Lower leg skin (tissue), 4 donors: ENCODE results near the gene P2RX2. TPM values are rescaled to one million over a fixed set of nuclear protein-coding genes. Genes with fewer than 3 reads are reported as not detected.

Source experiments
- DNase-seq, 2 donors: peaks; one replicate each; pipeline ENCODE4 v3.0.0-alpha.2; 2019; ENCODE audit warnings: low spot score in 2 of 2
- H3K4me3 ChIP-seq: fragments of 200-600 bp; sonication (generic); 2 replicates; pipeline ENCODE4 v1.5.1; 2017; ENCODE audit warnings: mild to moderate bottlenecking, low read depth; ENCODE audit not compliant: poor library complexity, severe bottlenecking
- POLR2A ChIP-seq, 2 donors: fragments of 450-650 bp; IDR thresholded peaks; one replicate each; pipeline ENCODE4 v1.6.1; 2016 to 2017; ENCODE audit warnings: antibody characterized with exemption in 2 of 2, mild to moderate bottlenecking in 1 of 2, moderate library complexity in 1 of 2
- WGBS, 2 donors: methylation state at CpG; one replicate each; pipeline ENCODE4 v1.1.5; 2018; 5-methylcytosine and 5-hydroxymethylcytosine counted together
- intact Hi-C: fragments of 100-400 bp; cut with DNase I; formaldehyde crosslinking; loops from one replicate; pipeline ENCODE4 v1.15.0; 2023; ENCODE audit warnings: low total_unique reads
- total RNA-seq, 4 donors: library from RNA; depleted of rRNA; stranded (reverse); fragments of >200 nt; gene quantifications; one replicate each; pipeline ENCODE4 v1.1.0, GENCODE V29; 2016
- TF ChIP-seq, protein P1 (sequence below), 3 donors: fragments of 450-650 bp; IDR thresholded peaks; one replicate each; pipeline ENCODE4 v1.5.1; 2016; ENCODE audit warnings: antibody characterized with exemption in 3 of 3, mild to moderate bottlenecking in 3 of 3, moderate library complexity in 2 of 3

The P2RX2 gene
- total RNA-seq, 4 donors from 2014 or later, result not detected

DNA sequence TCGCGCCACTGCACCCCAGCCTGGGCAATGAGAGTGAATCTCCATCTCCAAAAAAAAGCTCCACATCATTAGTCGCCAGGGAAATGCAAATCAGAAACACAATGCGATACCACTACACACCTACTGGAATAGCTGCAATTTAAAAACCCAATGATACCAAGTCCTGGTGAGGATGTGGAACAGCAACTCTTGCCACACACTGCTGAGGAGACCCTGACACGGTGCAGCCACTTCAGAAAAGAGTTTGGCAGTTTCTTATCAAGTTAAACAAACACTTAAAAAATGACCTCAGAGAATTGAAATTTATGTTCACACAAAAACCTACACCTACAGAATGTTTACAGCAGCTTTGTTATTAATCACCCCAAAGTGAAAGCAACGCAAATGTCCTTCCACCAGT lies 12.1 kb downstream of the P2RX2 start:
- intact Hi-C loops, result no loop called here
- H3K4me3 ChIP-seq, result no peak overlapping the region
- TF ChIP-seq POLR2A (IDR thresholded peaks at IDR 0.05), result no peak
- TF ChIP-seq, protein P1, sequence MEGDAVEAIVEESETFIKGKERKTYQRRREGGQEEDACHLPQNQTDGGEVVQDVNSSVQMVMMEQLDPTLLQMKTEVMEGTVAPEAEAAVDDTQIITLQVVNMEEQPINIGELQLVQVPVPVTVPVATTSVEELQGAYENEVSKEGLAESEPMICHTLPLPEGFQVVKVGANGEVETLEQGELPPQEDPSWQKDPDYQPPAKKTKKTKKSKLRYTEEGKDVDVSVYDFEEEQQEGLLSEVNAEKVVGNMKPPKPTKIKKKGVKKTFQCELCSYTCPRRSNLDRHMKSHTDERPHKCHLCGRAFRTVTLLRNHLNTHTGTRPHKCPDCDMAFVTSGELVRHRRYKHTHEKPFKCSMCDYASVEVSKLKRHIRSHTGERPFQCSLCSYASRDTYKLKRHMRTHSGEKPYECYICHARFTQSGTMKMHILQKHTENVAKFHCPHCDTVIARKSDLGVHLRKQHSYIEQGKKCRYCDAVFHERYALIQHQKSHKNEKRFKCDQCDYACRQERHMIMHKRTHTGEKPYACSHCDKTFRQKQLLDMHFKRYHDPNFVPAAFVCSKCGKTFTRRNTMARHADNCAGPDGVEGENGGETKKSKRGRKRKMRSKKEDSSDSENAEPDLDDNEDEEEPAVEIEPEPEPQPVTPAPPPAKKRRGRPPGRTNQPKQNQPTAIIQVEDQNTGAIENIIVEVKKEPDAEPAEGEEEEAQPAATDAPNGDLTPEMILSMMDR (IDR thresholded peaks at IDR 0.05), result no peak
- DNase-seq, result no peak
- 97% methylated on average over 6 of the region's 6 CpGs for WGBS, 2 donors

GRCh38 chr12:132631666-132632065 lies 13.1 kb downstream of the P2RX2 start:
- H3K4me3 ChIP-seq, result no peak overlapping the region
- no peak for DNase-seq
- TF ChIP-seq, protein P1 (IDR thresholded peaks at IDR 0.05), result no peak
- TF ChIP-seq POLR2A (IDR thresholded peaks at IDR 0.05), result no peak
- 91 to 96% methylated on average over 10 to 11 of the region's 11 CpGs for WGBS, 2 donors
- intact Hi-C loops, result no loop called here

GRCh38 chr12:132632521-132633228 lies 14.1 kb downstream of the P2RX2 start:
- no peak for DNase-seq
- 80 to 92% methylated on average over 17 of the region's 17 CpGs for WGBS, 2 donors
- intact Hi-C loops, result no loop called here
- no peak for TF ChIP-seq POLR2A (IDR thresholded peaks at IDR 0.05)
- TF ChIP-seq, protein P1 (IDR thresholded peaks at IDR 0.05), result no peak
- no peak overlapping the region for H3K4me3 ChIP-seq

GRCh38 chr12:132633398-132633797 lies 14.8 kb downstream of the P2RX2 start:
- H3K4me3 ChIP-seq, result no peak overlapping the region
- WGBS, 2 donors, result 95 to 99% methylated on average over 8 of the region's 8 CpGs
- TF ChIP-seq POLR2A (IDR thresholded peaks at IDR 0.05), result no peak
- TF ChIP-seq, protein P1 (IDR thresholded peaks at IDR 0.05), result no peak
- intact Hi-C loops, result no loop called here
- DNase-seq, result no peak

GRCh38 chr12:132633901-132634300 lies 15.3 kb downstream of the P2RX2 start:
- H3K4me3 ChIP-seq, result no peak overlapping the region
- 85 to 89% methylated on average over 10 of the region's 10 CpGs for WGBS, 2 donors
- intact Hi-C loops, result no loop called here
- TF ChIP-seq, protein P1 (IDR thresholded peaks at IDR 0.05), result no peak
- no peak for TF ChIP-seq POLR2A (IDR thresholded peaks at IDR 0.05)
- no peak for DNase-seq
